SK-N-SH treated with all-trans-retinoic acid at 6 μM for 48 hours (cell line): ENCODE measurements around the gene ARL11.
"Not testable (repeated sequence)": the region's sequence is repeated elsewhere in the genome, so short reads cannot be mapped to it uniquely, and the experiment has no call there.

Source experiments
- ATAC-seq: fragments of 200-7000 bp; cut with Tn5 transposase; 3 replicates; pipeline ENCODE4 v1.9.1; 2020; ENCODE audit warnings: mild to moderate bottlenecking, moderate library complexity
- ARNTL ChIP-seq: fragments of 450-650 bp; formaldehyde crosslinking; IDR thresholded peaks from 2 replicates; pipeline ENCODE4 v1.5.0; 2020; ENCODE audit warnings: low read depth, mild to moderate bottlenecking, moderate library complexity, borderline replicate concordance
- BACH2 ChIP-seq: fragments of 250-450 bp; sonication (Bioruptor Pico); IDR thresholded peaks from 2 replicates; pipeline ENCODE4 v1.9.0; 2021; ENCODE audit warnings: mild to moderate bottlenecking, borderline replicate concordance
- CREB5 ChIP-seq: fragments of 250-450 bp; sonication (Bioruptor Pico); IDR thresholded peaks from 2 replicates; pipeline ENCODE4 v1.5.1; 2020; ENCODE audit warnings: low read depth, mild to moderate bottlenecking, moderate library complexity
- CSDC2 ChIP-seq: fragments of 250-450 bp; sonication (Bioruptor Pico); IDR thresholded peaks from 2 replicates; pipeline ENCODE4 v1.5.0; 2020; ENCODE audit warnings: mild to moderate bottlenecking, moderate library complexity
- CSRNP3 ChIP-seq: fragments of 250-450 bp; sonication (Bioruptor Pico); IDR thresholded peaks from 2 replicates; pipeline ENCODE4 v1.5.1; 2021; ENCODE audit warnings: mild to moderate bottlenecking, moderate library complexity
- ESRRG ChIP-seq: fragments of 250-450 bp; sonication (Bioruptor Pico); IDR thresholded peaks from 2 replicates; pipeline ENCODE4 v1.6.1; 2021; ENCODE audit warnings: mild to moderate bottlenecking
- GLIS3 ChIP-seq: fragments of 250-450 bp; sonication (Bioruptor Pico); IDR thresholded peaks from 2 replicates; pipeline ENCODE4 v1.5.0; 2020; ENCODE audit warnings: mild to moderate bottlenecking, moderate library complexity
- ISL1 ChIP-seq: fragments of 250-450 bp; sonication (Bioruptor Pico); IDR thresholded peaks from 2 replicates; pipeline ENCODE4 v2.1.2; 2022; ENCODE audit warnings: mild to moderate bottlenecking, moderate library complexity
- OSR1 ChIP-seq: fragments of 250-450 bp; sonication (Bioruptor Pico); IDR thresholded peaks from 2 replicates; pipeline ENCODE4 v1.8.0; 2022; ENCODE audit warnings: moderate library complexity, mild to moderate bottlenecking, inconsistent platforms
- POU6F1 ChIP-seq: fragments of 250-450 bp; sonication (Bioruptor Pico); IDR thresholded peaks from 2 replicates; pipeline ENCODE4 v1.8.0; 2021; ENCODE audit warnings: low read depth, mild to moderate bottlenecking, moderate library complexity, borderline replicate concordance
- PPARA ChIP-seq: fragments of 250-450 bp; sonication (Bioruptor Pico); IDR thresholded peaks from 2 replicates; pipeline ENCODE4 v1.5.0; 2020; ENCODE audit warnings: mild to moderate bottlenecking, borderline replicate concordance
- RARB ChIP-seq: fragments of 250-450 bp; sonication (Bioruptor Pico); IDR thresholded peaks from 2 replicates; pipeline ENCODE4 v1.8.0; 2021; ENCODE audit warnings: mild to moderate bottlenecking, moderate library complexity
- SNAI2 ChIP-seq: fragments of 250-450 bp; sonication (Bioruptor Pico); IDR thresholded peaks from 2 replicates; pipeline ENCODE4 v1.5.0; 2020; ENCODE audit warnings: mild to moderate bottlenecking, moderate library complexity
- TCF4 ChIP-seq: fragments of 250-450 bp; sonication (Bioruptor Pico); IDR thresholded peaks from 2 replicates; pipeline ENCODE4 v1.8.0; 2021; ENCODE audit warnings: mild to moderate bottlenecking, moderate library complexity, borderline replicate concordance
- TOX ChIP-seq: fragments of 250-450 bp; sonication (Bioruptor Pico); IDR thresholded peaks from 2 replicates; pipeline ENCODE4 v1.8.0; 2021; ENCODE audit warnings: mild to moderate bottlenecking, moderate library complexity, borderline replicate concordance
- ZC3H10 ChIP-seq: fragments of 250-450 bp; sonication (Bioruptor Pico); IDR thresholded peaks from 2 replicates; pipeline ENCODE4 v1.5.1; 2021; ENCODE audit warnings: mild to moderate bottlenecking, moderate library complexity
- ZFP3 ChIP-seq: fragments of 250-450 bp; sonication (Bioruptor Pico); IDR thresholded peaks from 2 replicates; pipeline ENCODE4 v1.5.0; 2020; ENCODE audit warnings: mild to moderate bottlenecking, moderate library complexity
- ZFP30 ChIP-seq: fragments of 450-650 bp; formaldehyde crosslinking; IDR thresholded peaks from 2 replicates; pipeline ENCODE4 v1.5.0; 2022; ENCODE audit warnings: mild to moderate bottlenecking, moderate library complexity
- ZNF565 ChIP-seq: fragments of 450-650 bp; formaldehyde crosslinking; conservative IDR thresholded peaks from 2 replicates; pipeline ENCODE4 v1.5.0; 2020; ENCODE audit warnings: low read depth, mild to moderate bottlenecking, moderate library complexity
- ZNF70 ChIP-seq: fragments of 450-650 bp; formaldehyde crosslinking; IDR thresholded peaks from 2 replicates; pipeline ENCODE4 v1.5.0; 2020; ENCODE audit warnings: mild to moderate bottlenecking, moderate library complexity
- ZNF8 ChIP-seq: fragments of 450-650 bp; formaldehyde crosslinking; IDR thresholded peaks from 2 replicates; pipeline ENCODE4 v1.5.0; 2020; ENCODE audit warnings: mild to moderate bottlenecking, moderate library complexity

ARL11 gene

GRCh38 chr13:49587311-49587847 lies 40.9 kb upstream of the ARL11 start:
- no peak for ATAC-seq
- TF ChIP-seq ZNF8 (CRISPR knock-in tag), result no peak
- TF ChIP-seq ZNF70 (CRISPR knock-in tag), result no peak
- no peak for TF ChIP-seq CREB5 (CRISPR knock-in tag)
- TF ChIP-seq SNAI2, result no peak
- TF ChIP-seq CSDC2, result no peak
- no peak for TF ChIP-seq PPARA (CRISPR knock-in tag)
- no peak for TF ChIP-seq TOX (CRISPR knock-in tag)
- no peak for TF ChIP-seq ISL1 (CRISPR knock-in tag)
- no peak for TF ChIP-seq TCF4
- no peak for TF ChIP-seq ARNTL
- TF ChIP-seq ZFP30 (CRISPR knock-in tag), result no peak
- no peak for TF ChIP-seq CSRNP3 (CRISPR knock-in tag)
- no peak for TF ChIP-seq OSR1 (CRISPR knock-in tag)
- TF ChIP-seq ZC3H10 (CRISPR knock-in tag), result no peak
- no peak for TF ChIP-seq GLIS3 (CRISPR knock-in tag)
- TF ChIP-seq POU6F1 (CRISPR knock-in tag), result no peak
- TF ChIP-seq ESRRG (CRISPR knock-in tag), result no peak

- not testable (repeated sequence) for ATAC-seq
Observed at GRCh38 chr13:49590714-49591113, 37.6 kb upstream of the ARL11 start.

GRCh38 chr13:49593876-49594275 lies 34.4 kb upstream of the ARL11 start:
- ATAC-seq, result not testable (repeated sequence)

GRCh38 chr13:49594576-49594975 lies 33.7 kb upstream of the ARL11 start:
- no peak for ATAC-seq
- TF ChIP-seq CSRNP3 (CRISPR knock-in tag) (no peak), GLIS3 (CRISPR knock-in tag) (no peak), RARB (CRISPR knock-in tag) (no peak), ZFP30 (CRISPR knock-in tag) (no peak), BACH2 (no peak), ZC3H10 (CRISPR knock-in tag) (no peak), OSR1 (CRISPR knock-in tag) (no peak), ZNF8 (CRISPR knock-in tag) (no peak), PPARA (CRISPR knock-in tag) (no peak), ZFP3 (CRISPR knock-in tag) (no peak), ESRRG (CRISPR knock-in tag) (no peak), CREB5 (CRISPR knock-in tag) (no peak), ZNF70 (CRISPR knock-in tag) (no peak), TCF4 (no peak), ZNF565 (CRISPR knock-in tag) (no peak), POU6F1 (CRISPR knock-in tag) (no peak)
